Fibroblast of villous mesenchyme (primary cell): ENCODE measurements around the gene XPOT. TPM values are rescaled to one million over a fixed set of nuclear protein-coding genes. Genes with fewer than 3 reads are reported as not detected.

Experiments
- DNase-seq: peaks from one replicate; pipeline ENCODE4 v3.0.0-alpha.2; 2010; ENCODE audit warnings: low read depth
- H3K4me3 ChIP-seq: 2 replicates; pipeline ENCODE4 v1.5.1; 2011; ENCODE audit warnings: low read depth, mild to moderate bottlenecking, low read length
- CTCF ChIP-seq: IDR thresholded peaks from 2 replicates; pipeline ENCODE4 v1.5.1; 2012; ENCODE audit warnings: low read depth, mild to moderate bottlenecking, low read length; ENCODE audit not compliant: insufficient read depth
- total RNA-seq: library from RNA; depleted of rRNA; stranded (reverse); fragments of >200 nt; gene quantifications from 2 replicates; pipeline ENCODE4 v1.2.3, GENCODE V29; 2012

XPOT gene
- total RNA-seq, 1 donor = 146 TPM

- no peak for TF ChIP-seq CTCF
- no peak overlapping the region for H3K4me3 ChIP-seq
- DNase-seq = no peak
Measured at GRCh38 chr12:64475518-64475917, 71.3 kb downstream of the XPOT start.

- TF ChIP-seq CTCF = no peak
Measured at GRCh38 chr12:64476844-64477243, 72.7 kb downstream of the XPOT start.

DNA sequence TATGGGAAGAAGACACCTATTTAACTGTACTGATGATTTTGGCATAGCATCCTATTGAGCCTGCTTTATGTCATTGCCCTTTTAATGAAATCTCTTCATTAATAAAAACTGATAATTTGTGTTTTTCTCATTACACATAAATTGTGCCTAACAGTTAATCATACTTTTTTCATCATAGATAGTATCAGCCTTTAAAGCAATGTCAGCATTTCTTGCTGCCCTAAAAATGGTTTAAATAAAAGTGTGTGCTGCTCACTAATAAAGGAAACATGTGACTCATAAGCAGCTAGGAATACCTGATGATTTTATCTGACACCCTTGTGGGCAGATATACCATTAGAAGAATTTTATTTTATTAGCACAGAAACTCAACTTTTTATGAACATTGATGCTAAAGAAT, 74.5 kb downstream of the XPOT start:
- no peak for DNase-seq
- H3K4me3 ChIP-seq = no peak overlapping the region
- TF ChIP-seq CTCF = no peak

More at GRCh38 chr12:64476844-64477243, 72.7 kb downstream of the XPOT start:
- no peak overlapping the region for H3K4me3 ChIP-seq
- no peak for DNase-seq

- no peak for TF ChIP-seq CTCF
- no peak overlapping the region for H3K4me3 ChIP-seq
- DNase-seq = no peak
Measured at GRCh38 chr12:64480148-64480547, 76.0 kb downstream of the XPOT start.

GRCh38 chr12:64486657-64487056, 82.5 kb downstream of the XPOT start:
- no peak for TF ChIP-seq CTCF
- no peak overlapping the region for H3K4me3 ChIP-seq
- no peak for DNase-seq

- no peak for TF ChIP-seq CTCF
- no peak overlapping the region for H3K4me3 ChIP-seq
Measured at GRCh38 chr12:64491718-64492117, 87.5 kb downstream of the XPOT start.

GRCh38 chr12:64493513-64493912, 89.3 kb downstream of the XPOT start:
- no peak overlapping the region for H3K4me3 ChIP-seq
- no peak for TF ChIP-seq CTCF
- no peak for DNase-seq

More at GRCh38 chr12:64491718-64492117, 87.5 kb downstream of the XPOT start:
- no peak for DNase-seq
